K562 (cell line): ENCODE data around the gene PDE6G.

Experiments used
- IRF1 ChIP-seq: sonication (generic); formaldehyde crosslinking; IDR thresholded peaks from 2 replicates; pipeline ENCODE4 v1.8.0; 2022; ENCODE audit warnings: missing genetic modification reagents, mild to moderate bottlenecking, borderline replicate concordance
- MTA3 ChIP-seq: fragments of 450-650 bp; formaldehyde crosslinking; IDR thresholded peaks from 2 replicates; pipeline ENCODE4 v1.6.1; 2017; ENCODE audit warnings: mild to moderate bottlenecking, borderline replicate concordance
- RNF2 ChIP-seq: sonication (generic); IDR thresholded peaks from 2 replicates; pipeline ENCODE4 v1.6.1; 2016
- SMC3 ChIP-seq: conservative IDR thresholded peaks from 2 replicates; pipeline ENCODE4 v1.6.1; 2011; ENCODE audit warnings: low read depth, low read length, improper control_type of control experiment; ENCODE audit not compliant: insufficient read depth
- TEAD4 ChIP-seq, 2 experiments: sonication (generic) in 1 of 2; formaldehyde crosslinking in 1 of 2; IDR thresholded peaks; 2 replicates each; pipeline versions ENCODE4 v1.6.1 to v1.8.0; 2012 to 2022; ENCODE audit warnings: borderline replicate concordance in 1 of 2, inconsistent platforms in 1 of 2, low read length in 1 of 2, mild to moderate bottlenecking in 1 of 2, missing genetic modification reagents in 1 of 2
- ZKSCAN8 ChIP-seq: fragments of 200-800 bp; sonication (Bioruptor generic); IDR thresholded peaks from 2 replicates; pipeline ENCODE4 v1.6.1; 2016; ENCODE audit warnings: missing genetic modification characterization, missing compliant biosample characterization
- TF ChIP-seq, protein P1 (sequence below), 2 experiments: fragments of 450-650 bp; formaldehyde crosslinking in 1 of 2; IDR thresholded peaks; 2 replicates each; pipeline versions ENCODE4 v1.4.0 to v1.6.1; 2014 to 2020; ENCODE audit warnings: mild to moderate bottlenecking in 2 of 2, borderline replicate concordance in 1 of 2, low read depth in 1 of 2

DNA sequence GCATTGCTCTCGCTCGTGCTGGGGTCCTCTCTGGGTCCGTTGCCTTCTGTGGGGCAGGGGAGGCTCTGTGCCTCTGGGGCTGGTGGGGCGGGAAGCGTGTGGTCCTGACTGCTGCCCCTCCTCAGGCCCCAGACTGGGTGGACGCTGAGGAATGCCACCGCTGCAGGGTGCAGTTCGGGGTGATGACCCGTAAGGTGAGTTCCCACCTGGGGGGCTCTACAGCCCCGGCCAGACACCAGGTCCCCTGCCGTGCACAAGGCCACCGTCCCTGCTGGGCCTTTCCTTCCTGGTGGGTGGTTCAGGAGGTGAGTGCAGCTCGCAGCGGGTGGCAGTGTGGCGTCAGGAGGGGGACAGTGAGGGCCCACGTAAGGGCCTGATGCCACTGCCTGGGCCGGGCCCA lies 34.2 kb upstream of the PDE6G start:
- TF ChIP-seq IRF1 (no peak), ZKSCAN8 (CRISPR knock-in tag) (no peak), SMC3 (no peak), MTA3 (no peak), RNF2 (no peak), TEAD4 (IDR thresholded peaks at IDR 0.05; ENCODE audit: low read length) (no peak), TEAD4 (CRISPR knock-in tag; IDR thresholded peaks at IDR 0.05; ENCODE audit: borderline replicate concordance) (no peak)
- TF ChIP-seq, protein P1, sequence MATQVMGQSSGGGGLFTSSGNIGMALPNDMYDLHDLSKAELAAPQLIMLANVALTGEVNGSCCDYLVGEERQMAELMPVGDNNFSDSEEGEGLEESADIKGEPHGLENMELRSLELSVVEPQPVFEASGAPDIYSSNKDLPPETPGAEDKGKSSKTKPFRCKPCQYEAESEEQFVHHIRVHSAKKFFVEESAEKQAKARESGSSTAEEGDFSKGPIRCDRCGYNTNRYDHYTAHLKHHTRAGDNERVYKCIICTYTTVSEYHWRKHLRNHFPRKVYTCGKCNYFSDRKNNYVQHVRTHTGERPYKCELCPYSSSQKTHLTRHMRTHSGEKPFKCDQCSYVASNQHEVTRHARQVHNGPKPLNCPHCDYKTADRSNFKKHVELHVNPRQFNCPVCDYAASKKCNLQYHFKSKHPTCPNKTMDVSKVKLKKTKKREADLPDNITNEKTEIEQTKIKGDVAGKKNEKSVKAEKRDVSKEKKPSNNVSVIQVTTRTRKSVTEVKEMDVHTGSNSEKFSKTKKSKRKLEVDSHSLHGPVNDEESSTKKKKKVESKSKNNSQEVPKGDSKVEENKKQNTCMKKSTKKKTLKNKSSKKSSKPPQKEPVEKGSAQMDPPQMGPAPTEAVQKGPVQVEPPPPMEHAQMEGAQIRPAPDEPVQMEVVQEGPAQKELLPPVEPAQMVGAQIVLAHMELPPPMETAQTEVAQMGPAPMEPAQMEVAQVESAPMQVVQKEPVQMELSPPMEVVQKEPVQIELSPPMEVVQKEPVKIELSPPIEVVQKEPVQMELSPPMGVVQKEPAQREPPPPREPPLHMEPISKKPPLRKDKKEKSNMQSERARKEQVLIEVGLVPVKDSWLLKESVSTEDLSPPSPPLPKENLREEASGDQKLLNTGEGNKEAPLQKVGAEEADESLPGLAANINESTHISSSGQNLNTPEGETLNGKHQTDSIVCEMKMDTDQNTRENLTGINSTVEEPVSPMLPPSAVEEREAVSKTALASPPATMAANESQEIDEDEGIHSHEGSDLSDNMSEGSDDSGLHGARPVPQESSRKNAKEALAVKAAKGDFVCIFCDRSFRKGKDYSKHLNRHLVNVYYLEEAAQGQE (IDR thresholded peaks at IDR 0.05; ENCODE audit: borderline replicate concordance): no peak
- TF ChIP-seq, protein P1 (CRISPR knock-in tag; IDR thresholded peaks at IDR 0.05; ENCODE audit: low read depth): no peak
